GM15510 (cell line): ENCODE measurements around the gene OR10H5.

Experiments used
- POLR2A ChIP-seq: IDR thresholded peaks from 3 replicates; pipeline ENCODE4 v1.6.1; 2011; ENCODE audit warnings: borderline replicate concordance; ENCODE audit not compliant: insufficient read length; ENCODE audit errors: extremely low read depth

OR10H5 gene

GRCh38 chr19:15787611-15788155 is at the start of gene OR10H5:
Gene OR10H5 (plus strand): TSS chr19:15787661. CDS start chr19:15794049, 6,388 bp downstream.
- no peak for TF ChIP-seq POLR2A

- no peak for TF ChIP-seq POLR2A
These were observed 49.7 kb upstream of the OR10H5 start, which contains the start of gene OR10H3 for GRCh38 chr19:15737722-15738121. Gene OR10H3 (plus strand): TSS chr19:15737985. CDS start chr19:15741393, 3,408 bp downstream.

GRCh38 chr19:15740785-15741184 is 46.7 kb upstream of the OR10H5 start:
- TF ChIP-seq POLR2A: no peak

- no peak for TF ChIP-seq POLR2A
These were observed 39.2 kb upstream of the OR10H5 start for GRCh38 chr19:15748239-15748638.

GRCh38 chr19:15758379-15758778 is 29.1 kb upstream of the OR10H5 start:
- TF ChIP-seq POLR2A: no peak

- TF ChIP-seq POLR2A: no peak
These were observed 27.4 kb upstream of the OR10H5 start for GRCh38 chr19:15759962-15760565.

- TF ChIP-seq POLR2A: no peak
These were observed 17.9 kb upstream of the OR10H5 start for GRCh38 chr19:15769586-15769985.

GRCh38 chr19:15775249-15775648 is 12.2 kb upstream of the OR10H5 start:
- TF ChIP-seq POLR2A: no peak

GRCh38 chr19:15776264-15776663 is 11.2 kb upstream of the OR10H5 start:
- TF ChIP-seq POLR2A: no peak

- TF ChIP-seq POLR2A: no peak
These were observed 10.2 kb upstream of the OR10H5 start for GRCh38 chr19:15776991-15777970.

GRCh38 chr19:15779756-15780476 is 7.5 kb upstream of the OR10H5 start:
- TF ChIP-seq POLR2A: no peak

GRCh38 chr19:15780610-15781418 is 6.6 kb upstream of the OR10H5 start:
- TF ChIP-seq POLR2A: no peak

- TF ChIP-seq POLR2A: no peak
These were observed 5.8 kb upstream of the OR10H5 start for GRCh38 chr19:15781661-15782060.

GRCh38 chr19:15782211-15782610 is 5.2 kb upstream of the OR10H5 start:
- TF ChIP-seq POLR2A: no peak
